GM21786 (cell line): ENCODE results near the gene ZNF138.
"Not testable (repeated sequence)": the region's sequence is repeated elsewhere in the genome, so short reads cannot be mapped to it uniquely, and the experiment has no call there.

Source experiments
- ATAC-seq: cut with Tn5 transposase; IDR thresholded peaks from one replicate; pipeline ENCODE4 v1.9.1; 2021; ENCODE audit not compliant: unreplicated experiment

The ZNF138 gene

DNA sequence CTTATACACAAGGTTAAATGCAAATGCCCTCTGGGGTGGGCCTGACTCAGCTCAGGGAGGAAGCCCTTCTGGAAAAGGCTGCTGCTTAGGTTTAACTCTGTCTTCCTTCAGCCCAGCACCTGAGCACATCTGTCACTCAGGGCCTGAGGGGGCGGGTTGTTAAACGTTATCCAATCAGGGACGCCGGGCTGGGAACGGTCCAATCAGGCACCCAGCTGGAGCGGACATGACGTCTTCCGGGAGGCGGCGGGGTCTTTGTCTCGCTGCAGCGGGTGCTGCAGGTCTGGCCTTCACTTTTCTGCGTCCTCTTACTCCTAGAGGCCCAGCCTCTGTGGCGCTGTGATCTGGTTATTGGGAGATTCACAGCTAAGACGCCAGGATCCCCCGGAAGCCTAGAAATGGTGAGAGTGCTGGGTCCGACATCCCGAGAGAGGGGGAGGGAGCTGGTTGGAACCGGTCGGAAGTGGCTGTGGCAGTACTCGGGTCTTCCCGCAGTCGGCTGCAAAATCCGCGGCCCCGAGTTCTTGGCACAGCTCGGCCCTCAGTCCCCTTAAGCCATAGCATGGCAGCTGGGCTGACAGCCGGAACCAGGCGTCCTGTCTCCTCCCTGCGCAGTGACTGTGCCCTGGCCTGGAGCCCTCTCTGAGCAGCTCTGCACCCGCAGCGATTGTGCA is at the start of gene ZNF138:
Gene ZNF138, plus strand, starts transcription at position 258 of the 674 bp plus-strand sequence. Its CDS starts 141 bp downstream, at position 399.
- peak; percentile 100 for ATAC-seq

DNA sequence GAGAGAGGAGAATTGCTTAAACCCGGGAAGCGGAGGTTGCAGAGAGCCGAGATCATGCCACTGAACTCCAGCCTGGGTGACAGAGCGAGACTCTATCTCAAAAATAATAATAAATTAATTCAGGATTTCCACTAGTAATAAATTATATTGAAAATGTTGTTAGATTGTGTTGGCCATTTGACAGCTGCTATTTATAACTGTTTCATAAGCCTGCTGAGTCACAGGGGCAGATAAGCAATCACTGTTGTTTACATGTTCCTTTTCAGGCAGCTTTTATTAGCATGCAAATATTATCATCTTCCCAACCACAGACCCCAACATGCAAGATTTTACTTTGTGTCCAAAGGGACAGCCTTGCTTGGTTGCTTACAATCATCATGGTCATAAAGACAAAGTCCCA is 49.5 kb upstream of the ZNF138 start:
- ATAC-seq = no peak

DNA sequence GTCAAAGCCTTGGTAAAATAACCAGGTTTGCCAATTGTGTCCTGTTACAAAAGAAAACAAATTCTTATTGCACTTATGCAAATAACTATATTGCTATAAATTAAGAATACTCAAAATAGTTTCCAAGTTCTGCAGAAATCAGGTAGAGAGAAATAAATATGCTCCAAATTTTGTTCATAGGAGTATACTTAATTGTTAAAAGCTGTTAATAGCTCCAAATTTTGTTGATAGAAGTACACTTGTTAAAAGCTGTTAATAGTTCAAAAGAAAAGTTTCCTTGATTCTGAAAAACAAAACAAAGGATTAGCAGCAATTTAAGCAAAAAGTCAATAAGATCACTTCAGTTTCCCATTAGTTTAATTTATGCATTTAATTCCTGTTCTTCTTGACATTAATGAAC is 46.4 kb upstream of the ZNF138 start:
- ATAC-seq = no peak

DNA sequence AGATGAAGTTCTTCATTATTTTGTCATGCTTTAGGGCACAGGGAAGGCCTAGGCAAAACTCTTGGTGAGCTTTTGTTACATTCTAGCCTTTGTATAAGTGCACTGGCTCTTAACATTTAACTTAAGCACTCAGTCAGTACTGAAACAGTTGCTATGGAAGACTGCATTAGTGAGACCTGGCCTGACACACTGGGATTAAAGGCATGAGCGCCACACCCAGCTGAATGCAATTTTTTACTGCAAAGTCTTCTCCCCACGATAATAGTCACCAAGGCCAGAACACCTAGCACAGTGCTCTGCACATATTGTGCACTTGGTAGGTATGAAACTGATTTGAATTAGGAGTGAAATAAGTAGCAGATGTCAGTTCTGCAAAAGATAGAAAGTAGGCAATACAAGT is 41.2 kb upstream of the ZNF138 start:
- no peak for ATAC-seq

DNA sequence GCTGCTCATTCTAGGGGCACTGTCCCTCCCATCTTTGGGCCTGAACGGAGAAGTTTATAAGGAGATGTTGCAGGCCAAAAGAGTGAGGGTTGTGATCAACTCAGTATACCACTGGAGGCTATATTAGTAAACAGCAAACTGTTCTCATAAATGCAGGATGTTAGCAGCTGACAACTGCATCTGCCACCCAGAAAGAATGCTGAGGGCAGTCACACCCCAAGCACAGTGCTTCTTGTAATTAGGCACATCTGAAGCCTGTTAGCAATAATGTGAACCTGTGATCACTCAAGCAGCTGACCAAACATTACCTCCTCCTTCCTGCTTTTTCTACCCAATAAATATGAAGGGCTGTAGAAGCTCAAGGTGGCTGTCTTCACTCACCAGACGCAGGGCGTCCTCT is 38.4 kb upstream of the ZNF138 start:
- no peak for ATAC-seq

DNA sequence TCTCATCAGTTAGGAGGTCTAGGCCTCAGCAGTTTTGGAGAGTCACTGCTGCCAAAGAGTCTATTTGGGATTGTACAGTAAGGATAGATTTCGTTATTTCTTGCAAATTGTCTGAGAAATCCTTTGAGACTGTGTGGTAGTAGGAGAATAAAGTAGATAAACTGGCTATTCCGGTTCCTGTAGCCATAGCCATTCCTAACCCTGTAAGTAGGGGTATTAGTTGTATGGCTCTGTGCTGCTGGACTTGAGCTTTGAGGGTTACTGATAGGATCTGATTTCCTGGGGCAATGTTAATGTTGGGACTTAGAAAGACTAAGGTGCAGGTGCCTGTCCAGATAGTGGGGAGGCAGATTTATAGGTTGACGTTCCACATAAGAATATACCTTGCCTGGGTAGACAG is 36.1 kb upstream of the ZNF138 start:
- no peak for ATAC-seq

DNA sequence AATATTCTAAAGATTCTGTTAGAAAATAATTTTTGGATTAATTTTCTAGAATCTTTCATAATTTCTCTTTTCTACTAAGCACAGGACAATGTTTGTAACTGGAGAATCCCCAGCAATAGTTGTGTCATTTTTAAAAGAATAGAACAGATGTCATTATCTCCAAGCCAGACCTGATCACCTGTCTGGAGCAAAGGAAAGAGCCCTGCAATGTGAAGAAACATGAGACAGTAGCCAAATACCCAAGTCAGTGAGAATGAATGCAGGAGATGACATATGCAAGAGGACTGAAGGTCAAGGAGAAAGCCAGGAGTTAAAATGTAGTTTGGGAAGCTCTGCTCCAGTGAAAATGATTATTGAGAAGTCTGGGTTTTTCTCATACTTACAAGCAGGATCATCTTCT is 25.4 kb upstream of the ZNF138 start:
- no peak for ATAC-seq

DNA sequence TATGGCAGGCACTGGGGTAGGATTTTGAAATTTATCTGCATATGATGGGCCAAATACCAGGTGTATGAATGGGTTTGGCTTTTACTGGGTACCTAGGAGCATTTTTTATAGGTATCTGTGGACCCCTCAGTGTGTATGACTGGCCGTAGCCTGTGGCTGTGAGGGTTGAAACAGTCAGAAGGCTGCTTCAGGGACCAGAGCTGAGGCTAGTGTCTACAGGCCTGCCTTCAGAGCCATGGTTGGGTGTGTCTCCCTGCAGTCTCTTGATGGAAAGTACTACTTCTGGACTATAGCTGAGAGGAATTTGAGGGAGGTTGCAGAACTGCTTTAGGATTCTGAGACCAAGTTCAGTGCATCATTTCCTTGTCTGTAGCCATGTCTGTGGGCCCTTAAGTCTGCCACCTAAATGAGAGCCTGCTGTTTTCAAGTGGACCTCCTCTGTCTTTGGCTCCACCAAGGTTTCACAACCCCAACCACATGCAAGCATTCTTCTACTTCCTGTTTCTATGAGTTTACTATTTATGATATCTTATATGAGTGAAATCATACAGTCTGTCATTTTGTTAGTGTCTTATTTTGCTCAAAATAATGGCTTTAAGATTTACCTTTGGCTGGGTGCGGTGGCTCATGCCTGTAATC is 19.9 kb upstream of the ZNF138 start:
- ATAC-seq = no peak

DNA sequence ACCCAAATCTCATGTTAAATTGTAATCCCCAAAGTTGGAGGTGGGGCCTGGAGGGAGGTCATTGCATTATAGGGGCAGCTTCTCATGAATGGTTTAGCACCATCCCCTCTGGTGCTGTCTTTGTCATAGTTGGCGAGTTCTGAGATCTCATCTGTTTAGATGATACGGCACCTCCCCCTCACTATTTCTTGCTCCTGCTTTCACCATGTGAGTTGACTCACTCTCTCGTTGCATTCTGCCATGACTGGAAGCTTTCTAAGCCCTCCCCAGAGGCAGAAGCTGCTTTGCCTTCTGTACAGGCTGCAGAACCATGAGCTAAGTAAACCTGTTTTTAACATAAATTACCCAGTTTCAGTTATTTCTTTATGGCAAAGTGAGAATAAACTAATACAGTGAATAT is 18.9 kb upstream of the ZNF138 start:
- ATAC-seq = no peak

DNA sequence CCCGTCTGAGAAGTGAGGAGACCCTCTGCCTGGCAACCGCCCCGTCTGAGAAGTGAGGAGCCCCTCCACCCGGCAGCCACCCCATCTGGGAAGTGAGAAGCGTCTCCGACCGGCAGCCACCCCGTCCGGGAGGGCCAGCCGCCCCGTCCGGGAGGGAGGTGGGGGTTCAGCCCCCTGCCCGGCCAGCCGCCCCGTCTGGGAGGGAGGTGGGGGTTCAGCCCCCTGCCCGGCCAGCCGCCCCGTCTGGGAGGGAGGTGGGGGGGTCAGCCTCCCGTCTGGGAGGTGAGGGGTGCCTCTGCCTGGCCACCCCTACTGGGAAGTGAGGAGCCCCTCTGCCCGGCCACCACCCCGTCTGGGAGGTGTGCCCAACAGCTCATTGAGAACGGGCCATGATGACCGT is 9.4 kb upstream of the ZNF138 start:
- ATAC-seq = not testable (repeated sequence)

DNA sequence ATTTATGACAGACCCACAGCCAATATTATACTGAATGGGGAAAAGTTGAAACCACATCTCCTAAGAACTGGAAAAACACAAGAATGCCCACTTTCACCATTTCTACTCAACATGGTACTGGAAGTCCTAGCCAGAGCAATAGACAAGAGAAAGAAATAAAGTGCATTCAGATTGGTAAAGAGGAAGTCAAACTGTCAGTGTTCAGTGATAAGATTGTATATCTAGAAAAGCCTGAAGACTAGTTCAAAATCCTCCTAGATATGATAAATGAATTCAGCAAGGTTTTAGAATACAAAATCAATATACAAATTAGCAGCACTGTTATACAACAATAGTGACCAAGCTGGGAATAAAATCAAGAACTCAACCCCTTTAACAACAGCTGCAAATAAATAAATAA is 6.9 kb upstream of the ZNF138 start:
- ATAC-seq = no peak

DNA sequence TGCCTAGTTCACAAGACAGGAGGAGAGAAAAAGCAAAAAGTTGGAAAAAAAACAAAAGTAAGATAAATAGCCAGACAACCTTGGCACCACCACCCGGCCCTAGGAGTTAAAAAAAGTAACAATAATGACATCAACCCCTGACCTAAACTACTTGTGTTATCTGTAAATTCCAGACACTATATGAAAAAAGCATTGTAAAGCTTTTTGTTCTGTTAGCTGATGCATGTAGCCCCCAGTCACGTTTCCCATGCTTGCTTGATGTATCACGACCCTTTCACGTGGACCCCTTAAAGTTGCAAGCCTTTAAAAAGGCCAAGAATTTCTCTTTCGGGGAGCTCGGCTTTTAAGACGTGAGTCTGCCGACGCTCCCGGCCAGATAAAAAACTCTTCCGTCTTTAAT is 5.0 kb upstream of the ZNF138 start:
- not testable (repeated sequence) for ATAC-seq

DNA sequence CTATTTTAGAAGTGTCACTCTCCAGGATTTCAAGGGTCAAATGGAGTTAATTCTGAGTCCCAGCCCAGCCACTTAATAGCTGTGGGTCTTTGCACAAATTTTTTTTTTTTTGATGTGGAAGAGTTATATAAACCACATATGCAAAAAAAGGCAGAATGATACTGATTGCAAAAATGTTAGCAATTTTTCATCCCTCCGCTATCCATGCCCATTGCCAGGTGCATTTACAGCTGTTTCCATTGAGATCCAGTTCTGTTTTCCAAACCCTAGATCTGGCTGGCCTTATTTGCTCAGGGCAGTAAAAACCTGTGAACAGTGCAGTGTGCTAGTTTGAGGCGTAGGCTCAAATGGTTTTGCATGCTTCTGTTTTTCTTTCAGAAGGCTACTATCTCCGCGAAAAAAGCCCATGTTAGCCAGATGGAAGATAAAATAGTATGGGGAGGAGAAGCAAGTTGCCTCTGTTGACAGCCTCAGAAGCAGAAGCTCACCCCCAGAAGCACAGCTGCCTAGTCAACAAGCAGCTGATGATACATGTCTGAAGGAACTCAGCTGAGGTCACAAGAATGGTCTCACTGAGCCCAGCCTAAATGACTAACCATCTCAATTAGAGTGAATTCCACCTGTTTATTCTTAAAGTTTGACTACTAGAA is 997 bp upstream of the ZNF138 start:
- ATAC-seq = no peak

DNA sequence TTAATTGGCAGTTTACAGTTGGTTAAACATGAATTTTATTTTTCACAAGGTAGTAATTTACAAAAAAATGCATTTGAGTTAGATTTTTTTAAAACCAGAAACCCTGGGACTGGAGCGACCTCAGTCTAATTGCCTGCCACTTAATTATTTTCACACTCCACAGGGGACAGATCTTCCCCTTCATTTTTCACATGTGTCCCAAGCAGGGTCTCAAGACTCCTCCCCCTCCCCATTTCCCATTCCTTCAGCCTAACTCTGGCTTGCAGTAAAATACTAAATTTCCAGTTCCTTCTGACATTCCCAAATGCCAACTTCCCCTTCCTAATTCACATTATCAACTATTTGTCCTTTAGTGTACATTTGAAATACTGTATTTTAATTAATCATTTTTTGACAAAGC is 948 bp downstream of the ZNF138 start:
- ATAC-seq = no peak

DNA sequence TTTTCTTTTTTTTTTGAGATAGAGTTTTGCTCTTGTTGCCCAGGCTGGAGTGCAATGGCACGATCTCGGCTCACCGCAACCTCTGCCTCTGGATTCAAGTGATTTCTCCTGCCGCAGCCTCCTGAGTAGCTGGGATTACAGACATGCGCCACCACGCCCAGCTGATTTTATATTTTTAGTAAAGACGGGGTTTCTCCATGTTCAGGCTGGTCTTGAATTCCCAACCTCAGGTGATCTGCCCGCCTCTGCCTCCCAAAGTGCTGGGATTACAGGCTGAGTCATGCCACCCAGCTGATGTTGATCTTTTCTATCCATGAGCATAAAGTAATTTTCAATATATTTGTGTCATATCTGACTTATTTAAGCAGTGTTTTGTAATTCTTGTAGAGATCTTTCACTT is 4.9 kb downstream of the ZNF138 start:
- not testable (repeated sequence) for ATAC-seq

DNA sequence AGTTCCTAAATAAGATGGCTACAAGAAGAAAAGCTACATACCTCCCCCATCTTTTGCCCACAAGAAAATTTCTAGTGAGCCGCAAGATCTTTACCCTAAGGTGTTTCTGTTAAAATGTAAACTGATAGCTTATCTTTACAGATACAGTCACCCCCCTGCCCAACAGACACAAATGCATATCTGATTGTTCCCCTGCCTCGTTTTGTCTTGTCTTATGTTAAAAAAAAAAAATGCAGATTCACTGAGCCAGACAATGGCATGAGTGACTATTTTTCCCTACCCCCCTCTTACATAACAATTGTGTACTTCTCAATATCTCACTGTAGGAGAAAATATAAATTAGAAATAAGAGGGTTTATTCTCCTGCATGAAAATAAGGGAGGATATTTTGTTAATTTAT is 8.5 kb downstream of the ZNF138 start:
- ATAC-seq = no peak

DNA sequence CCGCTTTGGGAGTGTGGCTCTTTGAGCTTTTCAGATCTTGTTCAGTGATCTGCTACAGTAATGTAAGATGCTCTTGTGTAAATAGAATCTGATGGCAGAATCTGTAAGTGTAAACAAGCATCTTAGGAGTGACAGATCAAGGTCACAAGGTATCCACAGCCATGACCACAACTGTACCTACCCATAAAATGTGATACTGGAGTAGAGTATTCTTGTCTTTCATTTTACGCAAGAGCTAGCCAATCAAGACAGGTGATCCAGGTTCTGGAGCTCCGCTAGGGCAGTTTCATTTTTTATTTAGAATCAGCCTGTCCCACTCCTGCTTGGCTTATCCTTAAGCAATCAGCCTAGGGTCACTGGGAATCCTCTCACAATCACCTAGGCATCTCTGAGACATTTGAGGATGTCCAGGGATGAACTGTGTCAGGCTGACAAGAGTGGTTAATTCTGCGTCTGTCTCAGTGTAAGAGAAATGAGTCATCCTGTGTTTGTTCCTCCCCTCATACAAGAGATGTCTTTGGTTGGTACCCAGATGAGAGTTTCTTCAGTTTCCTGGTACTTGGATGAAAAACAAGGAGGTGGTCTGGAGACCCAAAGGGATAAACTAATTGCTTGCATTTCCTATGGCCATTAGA is 13.6 kb downstream of the ZNF138 start:
- no peak for ATAC-seq

DNA sequence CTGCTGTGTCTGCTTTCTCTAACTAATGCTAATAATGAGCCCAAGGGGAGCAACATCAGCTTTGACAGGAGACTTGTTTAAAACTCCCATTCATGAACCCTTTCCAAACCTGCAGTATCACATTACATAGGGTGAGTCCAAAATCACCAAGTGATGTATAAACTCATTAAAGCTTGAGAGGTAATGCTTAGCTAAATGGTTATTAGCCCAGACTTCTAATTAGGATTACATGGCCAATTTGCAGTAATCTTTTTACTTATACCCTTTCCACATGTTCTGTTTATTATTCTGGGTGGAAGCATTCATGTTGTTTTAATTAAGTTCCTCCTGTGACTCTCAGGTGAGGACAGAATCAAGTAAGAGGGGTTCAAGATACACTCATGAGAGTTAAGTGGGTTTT is 17.5 kb downstream of the ZNF138 start:
- no peak for ATAC-seq

DNA sequence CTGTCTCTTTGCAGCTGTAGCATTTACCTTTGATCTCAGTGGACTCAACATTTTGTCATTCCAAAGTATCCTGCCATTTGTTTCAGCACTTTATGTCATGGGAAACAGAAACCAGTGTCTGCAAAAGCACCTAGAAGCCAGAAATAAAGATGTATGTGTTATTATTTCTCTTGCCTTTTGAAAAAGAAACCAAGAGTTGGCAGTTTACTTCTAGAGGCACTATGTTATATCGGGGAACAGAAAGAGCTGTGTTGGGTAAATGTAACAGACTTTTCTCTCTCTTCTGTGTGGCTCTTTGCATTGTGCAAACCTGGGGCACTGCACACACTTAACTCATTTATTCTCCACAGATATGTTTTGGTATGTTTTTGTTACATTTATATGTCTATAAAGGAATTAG is 36.7 kb downstream of the ZNF138 start:
- ATAC-seq = no peak

DNA sequence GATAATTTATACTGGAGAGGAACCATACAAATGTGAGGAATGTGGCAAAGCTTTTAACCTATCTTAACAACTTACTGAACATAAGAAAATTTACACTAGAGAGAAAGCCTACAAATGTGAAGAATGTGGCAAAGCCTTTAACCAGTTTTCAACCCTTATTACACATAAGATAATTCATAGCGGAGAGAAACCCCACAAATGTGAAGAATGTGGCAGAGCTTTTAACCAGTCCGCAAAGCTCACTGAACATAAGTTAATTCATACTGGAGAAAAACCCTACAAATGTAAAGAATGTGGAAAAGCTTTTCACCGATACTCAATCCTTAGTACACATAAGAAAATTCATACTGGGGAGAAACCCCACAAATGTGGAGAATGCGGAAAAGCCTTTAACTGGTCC is 37.9 kb downstream of the ZNF138 start:
- no peak for ATAC-seq

DNA sequence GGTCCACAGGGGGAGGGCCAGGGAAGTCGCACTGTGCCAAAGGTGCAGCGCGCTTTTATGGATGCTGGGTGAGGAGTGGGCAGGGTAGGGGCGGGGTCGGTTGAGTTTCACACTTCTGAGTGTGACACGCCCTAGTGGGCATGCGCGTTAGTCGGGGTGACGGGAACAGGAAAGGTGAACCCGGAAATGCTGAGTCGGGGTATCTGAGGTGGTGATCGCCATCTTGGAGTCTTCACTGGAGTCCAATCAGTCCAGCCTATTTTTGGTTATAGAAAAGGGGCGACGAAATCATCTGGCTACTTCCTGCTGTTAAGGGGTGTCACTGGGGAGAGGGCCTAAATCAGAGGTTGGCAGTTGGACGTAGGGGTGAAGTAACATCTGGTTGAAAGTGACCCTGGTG is 40.8 kb downstream of the ZNF138 start:
- ATAC-seq = no peak

DNA sequence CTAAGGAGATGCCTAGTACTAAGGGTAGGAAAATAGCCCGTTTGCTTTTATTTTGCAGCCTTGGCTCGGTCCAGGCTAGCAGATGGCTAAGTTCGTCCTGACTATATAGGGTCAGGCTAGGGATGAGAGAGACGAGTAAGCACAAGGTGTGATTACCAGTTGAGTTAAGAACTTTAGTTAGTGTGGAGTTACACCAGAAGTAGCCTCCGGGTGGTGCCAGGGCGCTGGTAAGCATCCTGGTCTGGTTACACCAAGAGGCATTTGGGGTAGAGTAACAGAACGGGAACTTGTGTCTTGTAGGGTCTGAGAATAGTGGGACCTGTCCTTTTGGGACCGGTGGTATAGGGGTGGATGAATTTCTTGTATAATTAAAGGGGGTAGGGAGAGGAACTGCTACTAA is 41.6 kb downstream of the ZNF138 start:
- ATAC-seq = not testable (repeated sequence)
